Posterior cingulate gyrus (tissue), 11 donors: ENCODE data around the gene RGMA.
"Not testable (repeated sequence)": the region's sequence is repeated elsewhere in the genome, so short reads cannot be mapped to it uniquely, and the experiment has no call there.

Experiments
- DNase-seq, 10 donors: peaks; one replicate each; pipeline versions ENCODE4 v3.0.0 to v3.0.0-alpha.2; 2020 to 2021; ENCODE audit warnings: mixed read lengths in 3 of 10
- intact Hi-C: fragments of 100-400 bp; cut with DNase I; formaldehyde crosslinking; loops from one replicate; pipeline ENCODE4 v1.15.1; 2023

RGMA gene

DNA sequence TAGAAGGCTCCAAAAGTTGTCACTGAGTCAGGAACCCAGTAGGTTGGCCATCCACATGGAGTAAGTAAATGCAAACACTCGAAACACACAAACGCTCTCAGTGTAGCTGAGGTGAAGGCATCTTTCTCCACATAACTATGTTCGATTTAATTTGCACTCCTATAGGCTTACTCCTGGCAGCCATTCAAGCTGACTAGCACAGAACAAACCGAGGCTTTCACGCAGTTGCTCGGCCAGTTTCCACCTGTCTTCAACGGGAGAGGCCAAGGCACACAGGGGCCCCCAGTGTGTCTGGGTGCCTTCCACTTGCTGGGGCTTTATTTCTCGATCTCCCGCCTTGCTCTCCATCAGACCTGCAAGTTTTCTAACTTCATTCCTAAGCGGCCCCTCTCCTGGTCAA, 18.9 kb downstream of the RGMA start:
- peak in 2 of 10 donors; percentile 39 to 41 for DNase-seq
- intact Hi-C loops: no loop called here

GRCh38 chr15:93068581-93069199, 20.3 kb downstream of the RGMA start:
- peak in 1 of 10 donors; percentile 29 for DNase-seq
- intact Hi-C loops: no loop called here

DNA sequence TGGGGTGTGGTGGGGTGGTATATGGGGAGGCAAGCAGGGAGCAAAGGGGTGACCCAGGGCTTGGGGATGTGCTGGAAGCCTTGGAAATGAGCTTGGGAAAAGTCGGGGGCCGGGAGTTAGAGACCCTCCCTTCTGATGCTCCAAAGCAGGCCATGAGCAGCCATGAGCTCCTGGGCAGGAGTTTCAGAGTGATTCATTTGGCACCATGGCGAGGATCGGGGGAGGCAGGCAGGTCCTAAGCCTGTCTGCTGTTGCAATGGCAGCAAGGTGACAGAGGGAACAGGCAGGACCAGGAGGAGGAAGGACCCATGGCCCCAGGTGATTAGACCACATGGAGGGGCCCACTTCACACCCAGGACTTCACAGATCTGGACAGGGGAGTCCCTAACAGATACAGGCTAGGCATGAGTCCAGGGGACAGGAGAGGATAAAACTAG, 21.3 kb downstream of the RGMA start:
- intact Hi-C loops: no loop called here
- DNase-seq: peak in 3 of 10 donors; percentile 73 to 87 (median 87)

DNA sequence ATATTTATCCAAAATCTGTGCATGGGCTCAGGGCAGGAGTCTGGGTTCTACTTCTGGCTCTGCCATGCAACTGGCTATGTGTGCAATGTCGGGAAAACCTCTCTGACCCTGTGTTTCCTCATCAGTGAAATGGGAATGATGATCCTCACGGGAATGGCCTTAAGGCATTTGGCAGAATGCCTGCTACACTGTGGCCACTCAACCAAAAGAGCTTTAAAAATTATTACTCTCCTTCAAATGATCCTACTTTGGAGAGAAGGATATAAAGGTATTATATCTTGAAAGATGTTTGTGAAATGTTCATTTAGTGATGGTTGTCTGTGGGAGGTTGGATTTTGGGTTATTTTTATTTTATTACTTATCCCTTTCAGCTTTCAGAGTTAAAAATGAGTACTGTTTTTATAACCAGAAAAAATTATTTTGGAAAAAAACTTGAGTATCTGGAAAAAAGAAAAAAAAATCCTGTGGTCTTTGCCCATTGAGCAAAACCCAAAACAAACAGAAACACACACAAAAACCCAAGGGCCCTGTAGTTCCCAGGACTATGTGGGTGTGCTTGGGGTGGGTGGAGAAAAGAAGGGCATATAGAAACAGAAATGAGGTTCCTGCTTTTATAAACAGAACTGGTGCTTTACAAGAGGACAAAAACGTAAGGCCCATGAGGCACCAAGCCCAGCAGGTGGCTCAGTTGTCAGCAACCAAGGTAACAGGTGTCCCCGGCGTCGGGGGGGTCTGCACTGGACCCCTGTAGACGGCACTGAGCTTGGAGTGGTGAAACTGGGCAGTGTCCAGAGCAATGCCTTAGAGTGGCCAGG, 22.0 kb downstream of the RGMA start:
- intact Hi-C loops: no loop called here
- peak in 3 of 10 donors; percentile 50 to 81 (median 69) for DNase-seq

GRCh38 chr15:93066224-93066681, 22.8 kb downstream of the RGMA start:
- DNase-seq: peak in 4 of 10 donors; percentile 38 to 87 (median 82)
- intact Hi-C loops: no loop called here

- intact Hi-C loops: no loop called here
- DNase-seq: peak in 3 of 10 donors; percentile 47 to 82 (median 68)
Observed at GRCh38 chr15:93065641-93066045, 23.4 kb downstream of the RGMA start.

- intact Hi-C loops: no loop called here
- DNase-seq: peak in 3 of 10 donors; percentile 65 to 77 (median 75)
Observed at GRCh38 chr15:93063796-93064690, 25.0 kb downstream of the RGMA start.

GRCh38 chr15:93063262-93063671, 25.7 kb downstream of the RGMA start:
- peak in 2 of 10 donors; percentile 58 to 75 for DNase-seq
- intact Hi-C loops: no loop called here

- intact Hi-C loops: not testable (repeated sequence)
- peak in 3 of 10 donors; percentile 39 to 79 (median 55) for DNase-seq
Observed at GRCh38 chr15:93062628-93063261, 26.3 kb downstream of the RGMA start.

DNA sequence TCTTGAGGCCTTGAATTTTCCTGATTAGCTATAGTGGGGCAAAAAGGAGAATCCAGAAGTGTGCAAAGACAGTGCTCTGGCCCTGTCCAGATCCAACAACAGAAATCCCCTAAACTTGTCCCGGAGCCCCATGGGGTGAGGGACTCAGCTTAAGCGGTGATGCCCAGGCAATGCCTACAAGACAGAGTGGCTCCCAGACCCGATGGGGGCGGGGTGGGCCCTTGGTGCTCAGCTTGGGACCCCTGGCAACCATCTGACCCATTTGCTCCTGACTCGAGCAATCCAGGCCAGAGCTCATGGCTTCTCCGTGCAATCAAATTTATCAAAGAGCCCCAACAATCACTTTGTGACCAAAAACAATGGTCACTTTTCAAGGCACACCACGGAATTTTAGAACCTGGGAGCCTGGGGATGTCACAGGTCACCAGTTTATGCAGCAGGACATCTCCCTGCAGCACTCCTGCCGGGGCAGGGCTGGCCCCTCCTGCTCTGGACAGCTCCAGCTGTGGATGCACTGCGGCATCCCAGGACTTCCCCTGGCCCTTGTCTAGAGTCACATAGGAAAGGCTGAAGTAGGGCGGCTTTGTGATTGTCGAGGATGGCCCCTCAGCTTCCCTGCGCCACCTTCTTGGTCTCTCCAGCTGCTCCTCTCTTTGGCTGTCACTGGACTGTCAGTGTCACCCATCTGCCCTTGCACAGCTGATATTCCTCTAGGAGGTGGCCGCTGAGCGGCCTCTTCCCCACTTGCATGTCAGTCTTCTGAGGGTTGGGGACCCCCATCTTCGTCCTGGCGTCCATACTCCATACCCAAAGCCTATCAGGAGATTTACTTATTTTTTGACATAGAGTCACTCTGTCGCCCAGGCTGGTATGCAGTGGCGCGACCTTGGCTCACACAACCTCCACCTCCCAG, 28.4 kb downstream of the RGMA start:
- intact Hi-C loops: no loop called here

GRCh38 chr15:93059442-93059841, 29.6 kb downstream of the RGMA start:
- intact Hi-C loops: no loop called here
- DNase-seq: peak in 2 of 10 donors; percentile 17 to 47

More for the DNA sequence above, 28.4 kb downstream of the RGMA start:
- peak in 3 of 10 donors; percentile 61 to 73 (median 69) for DNase-seq

DNA sequence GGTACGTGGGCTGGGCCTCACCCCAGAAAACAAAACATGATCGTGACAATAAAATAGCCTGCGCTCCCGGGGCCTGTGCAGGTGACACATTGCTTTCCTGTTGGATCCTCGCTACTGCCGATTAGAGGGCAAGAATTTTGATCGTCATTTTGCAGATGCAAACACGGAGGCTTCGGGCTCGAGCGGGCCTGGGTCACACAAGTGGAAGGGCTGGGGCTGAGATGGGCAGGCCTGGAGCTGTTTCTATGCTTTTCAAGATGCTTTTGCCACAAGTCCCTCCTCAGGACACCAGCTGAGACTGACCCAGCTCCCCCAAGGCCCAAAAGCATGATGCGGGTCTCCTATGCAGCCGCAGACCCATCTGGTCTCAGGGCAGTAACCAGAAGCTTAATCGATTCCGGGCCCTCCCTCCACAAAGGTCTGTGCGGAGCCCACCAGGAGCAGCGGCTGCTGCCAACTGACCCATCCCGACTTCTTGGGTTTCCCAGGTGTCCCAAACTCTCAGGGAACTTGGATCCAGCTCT, 30.0 kb downstream of the RGMA start:
- intact Hi-C loops: no loop called here

DNA sequence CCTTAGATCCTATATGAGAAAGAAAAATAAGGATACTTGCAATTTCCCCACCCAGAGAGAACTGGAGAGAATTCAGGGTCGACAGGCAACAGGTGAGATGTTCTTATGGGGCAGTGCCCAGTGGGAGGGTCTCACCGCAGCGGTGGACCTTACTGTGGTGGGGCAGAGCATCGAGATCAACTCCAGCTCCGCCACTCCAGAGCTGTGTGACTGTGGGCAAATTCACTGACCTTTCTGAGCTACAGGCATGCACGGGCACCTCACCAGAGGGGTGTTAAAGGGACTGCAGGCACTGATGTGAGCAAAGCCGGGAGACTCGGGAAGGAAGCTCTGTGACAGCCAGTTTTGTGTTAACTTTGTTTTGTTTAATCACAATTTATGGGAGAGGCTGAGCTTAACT, 30.9 kb downstream of the RGMA start:
- peak in 2 of 10 donors; percentile 36 to 54 for DNase-seq
- intact Hi-C loops: no loop called here

More for the DNA sequence above, 30.0 kb downstream of the RGMA start:
- peak in 1 of 10 donors; percentile 63 for DNase-seq

DNA sequence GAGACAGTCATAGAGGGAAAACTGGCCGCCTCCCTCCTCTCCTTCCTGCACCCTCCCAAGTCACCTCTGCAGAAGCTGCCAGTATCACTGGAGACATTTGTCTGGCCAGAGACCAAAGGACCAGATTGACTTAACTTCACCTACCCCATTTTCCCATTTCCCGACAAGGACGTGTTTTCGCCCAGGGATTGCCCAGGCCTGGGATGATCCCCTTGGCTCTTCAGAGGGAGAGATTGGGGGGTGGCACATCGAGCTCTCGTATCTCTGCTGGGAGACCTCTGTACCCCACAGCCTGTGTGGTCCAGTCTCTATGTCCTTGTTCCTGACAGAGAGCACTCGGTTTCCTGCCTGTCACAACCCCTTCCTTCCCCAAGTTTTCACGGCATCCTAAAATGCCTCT, 31.4 kb downstream of the RGMA start:
- intact Hi-C loops: no loop called here
- DNase-seq: peak in 1 of 10 donors; percentile 22

GRCh38 chr15:93056836-93057235, 32.2 kb downstream of the RGMA start:
- intact Hi-C loops: no loop called here
- peak in 2 of 10 donors; percentile 35 to 56 for DNase-seq

DNA sequence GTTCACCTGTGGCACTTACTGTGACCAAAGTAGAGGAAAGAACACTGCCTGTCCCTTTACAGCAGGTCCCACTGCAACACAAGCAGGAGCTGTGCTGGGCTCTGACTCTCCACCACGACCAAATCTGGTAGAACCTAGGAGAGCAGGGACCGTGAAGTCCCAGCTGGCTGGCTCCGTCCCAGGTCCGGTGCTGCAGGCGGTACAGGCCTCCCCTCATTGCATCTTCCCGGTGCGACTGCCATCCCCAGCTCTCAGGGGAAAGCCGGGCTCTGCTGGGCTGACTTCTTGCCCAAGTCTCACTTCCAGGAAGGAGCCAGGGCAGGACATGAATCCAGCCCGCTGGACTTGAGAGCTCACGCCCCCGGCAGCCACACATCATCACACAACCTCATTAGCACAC, 33.8 kb downstream of the RGMA start:
- intact Hi-C loops: no loop called here
- DNase-seq: peak in 2 of 10 donors; percentile 41 to 76

GRCh38 chr15:93052090-93052879, 36.7 kb downstream of the RGMA start:
- intact Hi-C loops: no loop called here
- peak in 2 of 10 donors; percentile 75 to 85 for DNase-seq
